Stimulated activated CD4-positive, alpha-beta T cell treated with anti-CD3 and anti-CD28 coated beads, Interleukin-15, amount 100 ng/mL, for 24 hours (primary cell): Measurements from ENCODE around the gene KNCN.

Experiments used
- DNase-seq: peaks from one replicate; pipeline ENCODE4 v3.0.0-alpha.2; 2020

KNCN gene

DNA sequence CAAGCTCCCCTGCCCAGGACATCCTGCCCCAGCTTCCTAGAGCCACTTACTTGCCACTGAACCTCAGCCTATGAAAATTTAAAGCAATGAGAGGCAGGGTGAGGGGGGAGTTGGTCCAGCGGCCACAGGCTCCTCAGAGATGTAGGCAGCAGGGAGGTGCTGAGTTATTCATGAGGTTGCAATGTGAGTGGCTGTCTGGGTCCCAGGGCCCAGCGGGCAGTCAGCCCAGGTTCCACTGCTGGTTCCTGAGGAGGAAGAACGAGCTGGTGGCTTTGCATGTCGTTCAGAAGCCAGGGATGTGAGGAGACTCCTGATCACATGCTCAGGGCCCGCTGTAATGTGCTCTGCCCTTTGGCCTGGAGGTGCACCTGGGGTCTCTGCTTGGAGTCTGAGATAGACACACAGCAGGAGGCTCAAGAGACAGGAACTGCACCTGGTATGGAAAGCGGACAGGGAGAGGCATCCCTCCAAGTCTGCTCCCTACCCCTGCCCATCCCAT lies at the start of gene KNCN:
Gene KNCN (minus strand): TSS at position 51 of the 499 bp plus-strand sequence. CDS start 432 bp downstream, outside the sequence.
- DNase-seq = no peak

DNA sequence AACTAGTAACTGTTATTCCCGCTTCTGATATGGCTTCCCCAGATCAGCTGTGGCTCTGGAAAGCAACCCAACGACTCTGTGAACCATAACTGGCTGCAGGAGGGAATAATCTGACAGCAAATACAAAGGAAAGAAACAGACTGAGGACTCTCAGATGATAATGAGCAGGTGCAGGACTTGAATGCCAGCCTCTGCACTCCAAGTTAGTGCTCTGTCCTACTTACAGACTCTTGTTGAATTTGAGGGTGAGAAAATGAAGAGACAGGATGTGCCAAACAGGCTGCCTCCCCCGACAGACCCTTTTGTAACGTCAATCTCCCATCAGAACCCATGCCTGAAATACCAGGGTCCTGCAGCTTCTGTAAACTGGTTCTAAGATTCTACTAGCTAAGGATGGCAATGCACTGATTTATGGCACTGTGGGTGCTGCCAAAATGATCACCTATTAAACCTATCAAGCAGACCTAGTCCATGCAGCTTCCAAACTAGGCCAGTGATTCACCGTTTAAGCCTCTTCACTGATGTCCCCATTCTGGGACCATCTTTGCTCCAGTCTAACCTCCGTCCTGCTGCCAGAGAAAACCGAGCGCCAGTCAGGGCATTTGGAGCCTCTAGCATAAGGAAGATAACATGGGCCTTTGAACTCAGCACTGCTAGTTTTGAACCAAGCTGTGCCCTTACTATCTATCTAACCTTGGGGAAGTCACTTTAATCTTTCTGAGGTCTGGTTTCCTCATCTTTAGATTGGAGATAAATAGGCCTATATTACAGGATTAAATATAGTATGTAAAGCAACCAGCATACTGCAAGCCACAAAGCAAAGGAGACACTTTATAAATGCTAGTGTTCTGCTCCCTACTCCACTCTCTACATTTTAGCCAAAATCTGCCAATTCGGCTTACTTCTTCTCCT lies 47.9 kb upstream of the KNCN start:
- no peak for DNase-seq

DNA sequence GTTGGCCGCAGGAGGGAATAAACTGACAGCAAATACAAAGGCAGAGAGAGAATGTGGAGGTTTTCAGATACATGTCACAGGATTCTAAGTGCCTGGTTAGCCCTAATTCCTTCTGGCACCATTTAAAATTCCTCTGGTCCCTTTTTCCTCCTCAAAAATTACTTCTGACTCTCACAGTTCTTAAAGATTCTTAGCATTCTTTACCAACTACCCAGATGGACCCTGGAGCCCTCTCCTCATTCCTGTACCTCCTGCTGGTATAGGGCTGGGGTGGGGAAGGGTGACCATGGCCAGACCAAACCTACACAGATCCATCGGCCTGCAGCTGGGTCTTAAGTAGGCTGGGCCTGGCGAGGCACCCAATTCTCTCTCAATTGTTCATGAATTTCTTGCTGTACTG lies 45.4 kb upstream of the KNCN start:
- no peak for DNase-seq

DNA sequence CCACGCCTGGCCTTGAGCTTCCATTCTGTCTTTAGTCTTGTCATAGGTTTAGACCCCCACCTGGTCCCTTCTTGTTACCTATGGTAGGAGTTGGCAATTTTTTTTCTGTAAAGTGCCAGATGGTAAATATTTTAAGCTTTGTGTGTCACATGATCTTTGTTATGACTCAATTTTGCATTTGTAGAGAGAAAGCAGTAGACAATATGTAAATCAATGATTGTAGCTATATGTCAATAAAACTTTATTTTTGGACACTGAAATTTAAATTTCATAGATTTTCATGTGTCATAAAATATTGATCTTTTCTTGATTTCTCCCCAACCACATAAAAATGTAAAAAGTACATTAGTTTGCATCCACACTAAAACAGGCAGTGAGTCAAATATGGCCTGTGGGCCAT lies 44.6 kb upstream of the KNCN start:
- DNase-seq = no peak

DNA sequence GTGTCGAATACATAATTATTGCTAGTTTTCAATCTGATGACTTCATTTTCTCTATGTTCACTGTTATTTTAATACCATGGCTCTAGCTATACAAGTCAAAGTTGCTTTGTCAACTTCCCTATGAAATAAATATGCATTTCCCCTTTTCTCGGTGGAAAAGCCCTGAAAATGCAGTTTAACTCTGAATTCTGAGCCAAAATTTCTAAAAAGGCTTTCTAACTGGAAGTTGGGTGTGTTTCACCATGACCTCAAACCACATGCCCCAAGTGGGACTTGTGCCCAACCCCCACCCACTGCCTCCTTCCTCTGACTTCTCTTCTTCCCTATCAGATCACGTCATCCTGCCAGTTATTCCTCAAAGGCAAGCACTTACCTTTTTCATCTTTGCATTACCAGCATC lies 43.7 kb upstream of the KNCN start:
- DNase-seq = peak; percentile 27

DNA sequence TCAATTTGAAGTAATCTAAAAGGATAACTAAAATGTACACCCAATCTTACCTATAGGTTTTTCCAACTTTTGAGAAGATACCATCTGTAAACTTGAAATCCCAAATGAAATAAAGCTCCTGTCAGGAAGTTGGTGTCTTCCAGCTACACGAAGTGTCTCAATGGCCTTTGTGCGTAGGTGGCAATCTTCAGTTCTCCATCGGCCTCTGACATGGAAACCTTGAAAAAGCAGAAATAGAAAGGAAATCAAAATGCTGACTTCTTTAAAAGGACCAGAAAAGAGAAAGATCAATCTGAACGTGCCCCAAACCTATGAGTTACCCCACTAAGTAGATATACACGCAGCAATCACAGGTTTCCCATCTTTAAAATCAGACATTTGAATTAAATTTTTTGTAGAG lies 42.6 kb upstream of the KNCN start:
- DNase-seq = no peak

DNA sequence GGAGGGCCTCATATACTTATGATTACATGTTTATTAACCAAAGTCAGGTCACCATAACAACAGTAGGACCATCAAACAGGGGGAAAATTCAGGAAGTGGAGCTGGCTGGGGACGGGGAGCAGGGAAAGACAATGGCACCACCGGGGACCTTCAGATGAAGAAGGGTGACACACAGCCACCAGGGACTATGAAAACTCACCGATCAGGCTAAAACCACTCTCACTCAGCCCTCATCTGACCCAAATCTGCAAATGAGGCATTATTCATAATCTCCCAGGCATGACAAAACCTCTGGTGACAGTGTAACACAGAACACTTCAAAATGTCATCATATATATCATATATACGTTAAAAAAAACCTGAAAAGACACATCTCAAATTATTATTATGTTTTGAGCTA lies 41.4 kb upstream of the KNCN start:
- DNase-seq = no peak

DNA sequence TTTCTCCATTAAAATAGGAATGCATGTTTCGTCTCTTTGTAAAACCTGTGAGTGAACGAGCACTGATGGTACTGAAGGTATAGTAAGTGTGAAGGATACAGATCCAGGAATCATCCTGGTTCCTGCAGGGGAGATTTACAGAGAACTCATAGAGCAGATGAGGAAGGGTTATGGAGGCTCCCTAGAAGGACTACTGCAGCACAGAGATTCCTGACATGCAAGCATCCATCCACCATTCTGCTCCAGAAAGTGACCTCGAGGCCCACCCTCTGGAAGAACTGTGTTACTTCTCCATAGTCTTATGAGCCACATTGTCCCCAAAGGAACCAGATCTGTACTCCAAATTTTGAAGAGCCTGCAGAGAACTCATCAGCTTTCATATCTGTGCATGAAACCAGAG lies 38.1 kb upstream of the KNCN start:
- DNase-seq = no peak

DNA sequence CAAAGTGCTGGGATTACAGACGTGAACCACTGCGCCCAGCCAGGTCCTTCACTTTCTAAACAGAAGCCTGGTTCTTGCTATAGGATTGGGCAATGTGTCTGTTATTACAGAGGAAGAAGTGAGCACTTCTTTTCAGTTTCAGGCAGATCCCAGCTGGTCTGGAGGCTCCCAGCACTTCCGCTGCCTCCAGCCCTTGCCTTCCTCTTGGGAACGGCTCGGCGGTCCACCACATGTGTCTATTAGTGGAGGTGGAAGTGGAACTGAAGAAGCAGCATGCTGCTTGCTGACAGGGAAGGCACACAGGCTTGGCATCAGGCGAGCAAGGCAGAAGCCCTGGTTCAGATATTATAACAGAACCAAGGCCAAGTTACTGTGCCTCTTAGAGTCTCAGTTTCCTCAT lies 35.6 kb upstream of the KNCN start:
- no peak for DNase-seq

DNA sequence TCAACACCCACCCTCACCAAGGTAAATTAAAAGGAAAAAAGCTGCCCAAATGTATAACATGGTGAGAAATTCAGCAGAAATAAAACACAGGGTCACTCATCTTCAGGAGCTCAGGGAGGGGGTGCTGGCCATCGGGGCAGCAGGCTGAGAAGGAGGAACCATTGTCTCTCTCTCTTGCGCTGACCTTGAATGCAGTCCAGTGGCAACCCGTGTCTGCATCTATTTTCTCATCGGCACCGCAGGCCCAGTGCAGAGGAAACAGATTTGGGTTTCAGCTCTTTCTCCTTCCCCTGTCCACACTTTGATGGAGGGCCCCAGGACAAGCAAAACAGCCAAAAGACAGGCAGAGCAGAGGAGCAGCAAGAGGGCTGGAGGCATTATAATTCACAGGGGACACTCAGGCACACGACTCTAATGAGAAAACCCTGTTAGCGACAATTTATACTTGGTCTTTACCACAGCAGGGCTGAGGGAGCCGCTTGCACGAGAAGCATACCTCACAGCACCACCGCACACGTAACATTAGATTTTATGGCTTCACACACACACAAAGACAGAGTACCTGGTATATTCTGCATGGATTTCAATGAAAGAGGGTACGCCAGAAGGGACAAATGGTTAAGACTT lies 34.0 kb upstream of the KNCN start:
- no peak for DNase-seq

DNA sequence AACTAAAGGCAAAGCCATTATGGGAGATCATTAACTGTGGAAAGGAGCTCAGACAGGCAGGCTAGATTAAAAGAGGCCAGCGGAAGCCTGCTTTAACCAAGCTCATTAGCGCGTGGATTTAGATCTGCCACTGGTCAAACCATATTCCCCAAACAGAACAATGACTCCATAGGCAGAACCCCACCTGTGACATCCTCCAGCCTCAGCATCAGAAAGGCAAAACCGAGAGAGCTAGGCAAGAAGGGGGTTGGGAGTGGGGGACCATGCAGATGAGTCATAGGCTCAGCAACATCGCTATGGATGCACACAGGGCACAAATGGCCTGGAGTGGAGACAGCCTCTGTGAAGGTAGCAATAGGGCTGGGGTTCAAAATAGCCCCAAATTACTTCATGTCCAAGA lies 32.0 kb upstream of the KNCN start:
- DNase-seq = no peak

DNA sequence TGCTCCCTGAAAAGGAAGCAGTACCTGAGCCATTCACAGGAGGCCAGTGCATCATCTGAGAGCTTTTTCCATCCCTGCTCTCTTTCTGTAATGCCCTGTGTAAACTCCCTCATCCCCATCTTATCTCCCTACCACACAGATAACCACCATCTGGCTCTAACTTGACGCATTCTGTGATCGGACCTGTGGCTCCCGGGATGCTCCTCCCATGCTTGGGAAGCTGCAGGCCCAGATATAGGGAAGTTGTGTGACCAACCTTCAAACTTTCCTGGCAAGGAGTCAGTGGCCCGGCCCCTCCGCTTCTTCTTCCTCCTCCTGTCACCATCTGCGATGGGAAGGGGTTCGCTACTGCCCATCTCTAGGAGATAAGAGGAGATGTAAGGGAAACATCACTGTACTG lies 31.5 kb upstream of the KNCN start:
- no peak for DNase-seq

DNA sequence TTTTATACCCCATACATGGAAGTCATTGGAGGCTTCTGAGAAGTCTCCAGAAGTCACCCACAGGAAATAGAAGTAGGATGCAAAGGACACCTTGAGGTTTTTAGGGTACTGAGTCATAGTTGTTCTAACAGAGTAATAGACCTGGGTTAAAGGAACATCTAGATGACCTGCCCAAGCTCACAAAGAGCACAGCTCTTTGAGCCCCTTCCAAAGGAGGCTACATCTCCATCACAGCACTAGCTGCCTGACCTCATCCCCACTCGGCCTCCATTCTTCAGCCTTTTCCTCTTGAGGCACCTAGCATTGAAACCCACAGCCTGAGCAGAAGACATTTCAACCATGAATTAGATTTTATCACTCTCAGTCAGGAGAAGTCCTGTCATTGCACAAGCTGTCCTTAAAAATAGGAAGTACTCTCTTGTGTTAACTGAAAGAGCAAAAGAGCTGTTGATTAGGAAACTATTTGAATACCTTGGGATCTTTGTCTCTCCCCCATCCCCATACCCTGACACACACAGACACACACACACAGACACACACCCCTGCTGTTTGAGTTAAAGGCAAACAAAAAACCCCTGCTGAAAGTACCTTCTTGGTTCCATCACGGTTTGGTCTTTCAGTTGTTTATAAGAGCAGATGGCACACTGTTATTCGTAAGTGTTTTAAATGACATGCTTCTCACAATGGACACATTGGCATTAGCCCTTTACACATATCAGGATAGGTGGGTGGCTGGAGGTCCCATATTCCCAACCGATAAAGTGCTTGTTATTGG lies 30.4 kb upstream of the KNCN start:
- no peak for DNase-seq

DNA sequence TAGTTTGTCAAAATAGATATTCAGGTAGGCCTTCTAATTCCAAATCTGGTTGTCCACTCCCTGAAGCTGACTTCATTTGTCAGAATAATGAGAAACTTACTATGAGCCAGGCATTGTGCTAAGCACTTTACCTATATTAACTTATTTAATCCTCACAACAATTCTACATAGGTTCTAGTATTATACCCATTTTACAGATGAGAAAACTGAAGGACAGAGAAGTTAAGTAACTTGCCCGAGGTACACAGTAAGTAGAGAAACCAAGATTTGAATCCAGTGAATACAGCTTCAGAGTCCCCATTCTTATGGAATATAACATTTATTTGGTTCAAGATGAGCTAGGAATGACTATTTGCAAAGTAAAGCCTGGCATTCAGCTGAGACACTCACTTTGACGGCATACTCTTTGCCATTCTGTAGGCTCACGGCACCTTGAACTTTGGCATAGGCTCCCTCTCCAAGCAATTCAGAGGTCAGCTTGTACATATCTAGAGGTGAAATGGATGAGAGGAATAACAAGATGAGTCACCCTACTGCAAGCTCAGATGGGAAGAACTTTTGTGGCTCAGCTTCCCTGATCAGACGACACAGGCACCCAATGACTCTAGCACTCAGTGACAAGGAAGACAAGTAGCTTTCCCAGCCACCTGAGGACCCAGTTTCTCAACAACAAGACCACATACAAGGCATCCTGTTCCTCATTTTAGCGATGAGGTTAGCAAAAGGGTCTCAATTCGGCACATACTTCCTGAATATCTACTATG lies 28.9 kb upstream of the KNCN start:
- DNase-seq = no peak

DNA sequence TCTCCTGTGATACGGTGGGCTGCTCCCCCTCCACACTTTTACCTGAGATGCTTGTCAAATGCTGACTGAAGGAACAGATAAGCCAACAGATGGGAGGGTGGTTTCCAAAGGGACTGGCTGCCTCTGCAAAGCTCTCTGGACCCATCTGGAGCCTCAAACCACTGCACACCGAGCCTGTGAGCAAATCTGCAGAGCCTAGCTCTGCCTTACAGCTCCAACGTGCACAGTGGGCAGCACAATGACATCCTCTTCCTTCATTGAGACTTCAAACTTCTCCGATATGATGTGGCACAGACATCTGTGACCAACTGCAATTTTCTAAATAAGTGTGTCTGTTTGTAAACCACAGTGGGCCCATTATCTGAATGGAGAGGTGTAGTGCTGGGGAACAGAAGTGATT lies 26.2 kb upstream of the KNCN start:
- no peak for DNase-seq

DNA sequence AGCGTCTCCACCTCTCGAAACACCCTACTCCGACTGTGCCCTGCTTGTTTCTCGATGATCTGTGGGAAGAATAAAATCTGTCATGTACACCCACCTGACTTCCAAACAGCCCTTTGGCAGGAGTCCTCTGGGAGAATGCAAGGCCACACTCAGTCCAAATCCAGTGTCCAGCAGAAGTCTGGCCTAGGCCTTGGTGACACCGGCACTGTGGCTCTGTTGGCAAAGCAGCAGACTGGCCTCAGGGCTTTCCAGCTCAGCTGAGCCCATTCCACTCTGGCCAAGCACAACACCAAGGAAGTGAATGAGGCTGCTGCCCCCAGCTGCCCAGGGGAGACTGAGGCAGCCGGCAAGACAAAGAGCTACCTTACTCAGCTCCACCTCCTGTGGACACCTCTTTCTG lies 25.1 kb upstream of the KNCN start:
- DNase-seq = no peak

DNA sequence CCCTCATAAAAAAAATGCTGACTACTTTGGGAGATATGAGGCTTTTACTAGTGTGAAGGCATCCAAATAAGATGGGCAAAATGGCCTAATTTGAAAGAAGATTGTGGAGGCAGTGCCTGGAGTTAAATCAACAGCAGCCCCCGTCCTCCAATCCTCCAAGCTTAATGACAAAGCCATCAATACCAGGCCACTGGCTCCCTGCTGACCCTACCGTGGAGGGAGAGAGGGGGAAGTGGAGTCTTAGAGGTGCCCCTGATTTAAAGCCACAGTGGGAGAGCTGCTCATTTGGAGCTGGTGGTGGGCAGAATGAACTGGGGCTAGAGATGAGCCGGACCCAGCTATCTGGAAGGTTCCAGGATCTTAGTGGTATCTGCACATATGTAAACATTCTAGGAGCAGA lies 24.3 kb upstream of the KNCN start:
- no peak for DNase-seq

DNA sequence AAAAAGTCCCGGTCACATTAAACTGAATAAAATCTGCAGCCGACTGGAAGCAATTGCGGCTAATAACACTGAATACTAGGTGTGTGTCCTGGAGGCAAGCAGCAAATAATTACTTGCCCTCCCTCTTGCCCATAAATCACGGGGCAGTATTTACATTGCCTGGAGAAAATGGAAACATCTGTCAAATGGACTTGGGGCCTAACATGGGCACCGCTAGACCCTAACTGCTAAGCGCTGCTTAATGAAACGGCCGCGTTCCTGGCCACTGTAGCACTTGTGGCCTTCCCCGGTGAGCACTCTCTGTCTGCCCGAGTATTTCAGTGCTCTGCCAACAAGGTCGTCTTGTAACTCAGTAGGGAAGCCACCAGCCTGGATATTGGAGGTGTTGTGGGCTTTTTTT lies 23.9 kb upstream of the KNCN start:
- DNase-seq = no peak

DNA sequence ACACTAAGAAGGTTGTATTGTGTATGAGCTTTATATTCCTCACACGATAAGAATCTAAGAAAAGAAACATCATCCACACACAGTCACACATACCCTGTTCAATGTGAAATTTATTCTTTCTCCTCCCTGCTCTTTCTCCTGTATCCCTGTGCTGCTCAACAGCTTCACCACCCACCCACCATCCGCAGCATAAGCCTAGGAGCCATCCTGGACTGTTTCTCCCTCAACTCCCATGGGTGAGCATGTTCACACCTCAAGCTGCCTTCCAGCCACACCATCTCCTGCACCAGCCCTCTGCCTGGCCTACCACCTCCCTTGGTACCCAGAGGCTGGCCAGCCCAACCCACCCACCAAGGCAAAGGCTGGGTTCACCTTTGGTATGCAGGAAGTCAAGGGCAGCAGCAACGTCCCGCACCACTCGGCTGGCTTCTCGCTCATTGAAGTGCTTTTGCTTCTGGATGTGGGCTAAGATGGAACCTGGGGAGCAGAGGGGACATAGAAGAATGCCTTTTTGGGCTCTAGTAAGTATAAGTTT lies 20.3 kb upstream of the KNCN start:
- DNase-seq = no peak

DNA sequence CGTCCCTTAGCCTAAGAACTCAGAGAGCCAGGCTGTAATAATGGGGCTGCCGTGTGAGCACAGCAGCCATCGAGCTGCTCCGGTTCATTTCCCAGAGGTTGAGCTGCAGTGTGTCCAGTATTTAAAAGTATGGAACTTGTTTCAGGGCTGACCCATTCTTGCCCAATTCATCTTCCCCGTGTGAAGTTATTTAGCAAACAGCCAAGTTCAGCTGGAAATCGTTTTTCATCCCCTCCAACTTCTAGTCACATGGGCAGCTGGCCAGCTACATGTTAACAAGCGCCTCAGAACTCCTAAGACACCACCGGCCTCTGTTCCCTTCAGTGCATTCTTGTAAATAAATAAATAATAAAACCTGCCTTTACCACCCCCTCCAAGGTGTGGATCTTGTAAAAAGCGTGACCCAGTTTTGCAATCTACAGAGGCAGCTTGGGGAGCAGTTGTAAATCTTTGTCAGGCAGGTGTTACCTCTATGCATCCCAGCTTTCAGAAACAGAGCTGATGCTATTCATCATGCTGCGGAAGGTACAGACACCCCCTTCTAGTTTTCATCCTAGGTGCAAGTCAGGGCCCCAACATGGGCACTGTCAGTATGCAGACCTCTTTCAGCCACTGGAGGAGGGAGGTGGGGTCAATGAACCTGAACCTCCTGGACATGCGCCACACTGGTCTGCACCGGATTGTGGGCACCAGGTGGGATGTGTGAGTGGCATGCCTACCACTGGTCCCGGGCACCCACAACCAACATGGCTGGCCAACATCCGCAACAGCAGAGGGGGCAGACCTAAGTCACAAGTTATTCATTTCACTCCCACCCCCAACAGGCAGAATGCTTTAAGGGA lies 18.7 kb upstream of the KNCN start:
- no peak for DNase-seq

DNA sequence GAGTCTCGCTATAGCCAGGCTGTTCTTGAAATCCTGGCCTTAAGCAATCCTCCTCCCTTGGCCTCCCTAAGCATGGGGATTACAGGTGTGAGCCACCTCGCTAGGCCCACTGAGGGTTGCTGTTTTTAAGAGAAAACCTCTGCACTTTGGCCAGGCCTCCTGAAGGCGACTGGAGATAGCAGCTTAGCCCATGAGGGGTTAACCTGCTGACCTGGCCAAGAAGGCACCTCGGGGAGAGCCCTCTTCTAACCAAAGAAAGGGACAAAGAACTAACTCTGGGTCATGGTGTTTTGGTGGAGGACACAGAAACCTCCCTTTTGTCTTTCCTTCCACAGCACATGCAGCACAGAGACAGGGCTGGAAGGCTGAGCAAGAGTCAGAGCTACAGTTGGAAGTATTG lies 17.7 kb upstream of the KNCN start:
- no peak for DNase-seq

DNA sequence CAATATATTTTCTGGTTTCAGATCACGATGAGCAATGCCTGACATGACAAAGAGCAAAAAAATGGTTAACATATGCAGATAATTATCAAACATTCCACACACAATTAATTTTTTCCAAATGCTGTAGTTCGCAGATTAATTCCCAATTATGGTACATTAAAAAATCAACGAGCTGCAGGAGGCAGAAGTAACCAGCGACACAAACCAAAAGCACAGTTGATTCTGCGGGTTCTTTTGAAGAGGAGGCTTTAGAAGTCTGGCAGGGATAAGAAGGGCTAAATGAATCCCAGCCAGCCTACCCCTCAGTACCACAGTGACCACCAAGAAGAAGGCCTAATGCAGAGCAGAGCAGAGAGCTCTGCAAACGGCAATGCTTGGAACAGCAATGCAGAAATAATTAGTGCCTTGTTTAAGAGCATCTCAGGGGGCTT lies 17.0 kb upstream of the KNCN start:
- DNase-seq = no peak
